ENCODE results near the gene LCN6. TPM values are rescaled to one million over a fixed set of nuclear protein-coding genes. Genes with fewer than 3 reads are reported as not detected.
"Not testable (repeated sequence)": the region's sequence is repeated elsewhere in the genome, so short reads cannot be mapped to it uniquely, and the experiment has no call there.

Gene LCN6
- total RNA-seq, 4 donors from 2014 or later: 0.82 to 6.7 (median 2.5) TPM; not detected in 1

- Histone ChIP-seq H3K9me3 (no peaks in the 10 kb centered on the region), H3K27me3 (peaks cover 0 to 59% (median 3%) of the 10 kb centered on the region in 4 donors), H3K4me1 (peaks cover 7 to 30% (median 12%) of the 10 kb centered on the region in 3 donors), H3K4me3 (no peak overlapping the region), H3K36me3 (no peaks in the 10 kb centered on the region), H3K27ac (no peak overlapping the region)
- 88 to 100% methylated on average over 4 to 14 of the region's 24 CpGs for WGBS, 2 donors
- DNase-seq: no peak
- TF ChIP-seq POLR2A (IDR thresholded peaks at IDR 0.05): no peak
- no peak for TF ChIP-seq CTCF (IDR thresholded peaks at IDR 0.05)
- intact Hi-C loops (cut with DNase I): loop anchor here (10.0 kb wide), 1 partner anchor 475 kb away; no protein-coding TSS in a partner anchor
Measured at GRCh38 chr9:136709454-136710109, 38.7 kb downstream of the LCN6 start.

GRCh38 chr9:136707849-136708517 is 40.3 kb downstream of the LCN6 start:
- Histone ChIP-seq H3K4me3 (no peak overlapping the region), H3K4me1 (peaks cover 7 to 15% (median 11%) of the 10 kb centered on the region in 3 donors), H3K27ac (no peak overlapping the region), H3K27me3 (peaks cover 0 to 46% (median 3%) of the 10 kb centered on the region in 4 donors), H3K36me3 (no peaks in the 10 kb centered on the region), H3K9me3 (no peaks in the 10 kb centered on the region)
- TF ChIP-seq POLR2A (IDR thresholded peaks at IDR 0.05): no peak
- TF ChIP-seq CTCF (IDR thresholded peaks at IDR 0.05): no peak
- WGBS, 2 donors: 73 to 80% methylated on average over 19 to 20 of the region's 22 CpGs
- DNase-seq: no peak
- intact Hi-C loops (cut with DNase I): loop anchor here (10.0 kb wide), 1 partner anchor 473 kb away; no protein-coding TSS in a partner anchor

GRCh38 chr9:136707011-136707410 is 41.3 kb downstream of the LCN6 start:
- TF ChIP-seq POLR2A (IDR thresholded peaks at IDR 0.05) (no peak), CTCF (IDR thresholded peaks at IDR 0.05) (no peak)
- no peaks in the 10 kb centered on the region for H3K9me3 ChIP-seq
- H3K27ac ChIP-seq: no peak overlapping the region
- H3K4me1 ChIP-seq: peaks cover 5 to 7% (median 6%) of the 10 kb centered on the region in 3 donors
- H3K4me3 ChIP-seq: no peak overlapping the region
- intact Hi-C loops (cut with DNase I): loop anchor here (10.0 kb wide), 1 partner anchor 472 kb away; no protein-coding TSS in a partner anchor
- H3K36me3 ChIP-seq: no peaks in the 10 kb centered on the region
- DNase-seq: no peak
- 71 to 79% methylated on average over 1 to 3 of the region's 7 CpGs for WGBS, 2 donors
- peaks cover 0 to 45% (median 3%) of the 10 kb centered on the region in 4 donors for H3K27me3 ChIP-seq

- no peak overlapping the region for H3K27ac ChIP-seq
- no peaks in the 10 kb centered on the region for H3K9me3 ChIP-seq
- 38 to 58% methylated on average over 7 of the region's 7 CpGs for WGBS, 2 donors
- peaks cover 0 to 52% (median 4%) of the 10 kb centered on the region in 4 donors for H3K27me3 ChIP-seq
- intact Hi-C loops (cut with DNase I): loop anchor here (10.0 kb wide), 1 partner anchor 471 kb away; no protein-coding TSS in a partner anchor
- H3K36me3 ChIP-seq: no peaks in the 10 kb centered on the region
- no peak overlapping the region for H3K4me3 ChIP-seq
- TF ChIP-seq CTCF (IDR thresholded peaks at IDR 0.05) (no peak), POLR2A (IDR thresholded peaks at IDR 0.05) (no peak)
- peaks cover 0 to 9% (median 0%) of the 10 kb centered on the region in 3 donors for H3K4me1 ChIP-seq
- no peak for DNase-seq
Measured at GRCh38 chr9:136705564-136705963, 42.8 kb downstream of the LCN6 start.

GRCh38 chr9:136704741-136705140 is 43.6 kb downstream of the LCN6 start:
- not testable (repeated sequence) for H3K9me3 ChIP-seq, DNase-seq, H3K4me3 ChIP-seq, H3K27ac ChIP-seq, H3K4me1 ChIP-seq, H3K36me3 ChIP-seq
- WGBS, 2 donors: 50 to 76% methylated on average over 8 of the region's 8 CpGs
- intact Hi-C loops (cut with DNase I): loop anchor here (10.0 kb wide), 1 partner anchor 470 kb away; no protein-coding TSS in a partner anchor
- peaks cover 0 to 53% (median 6%) of the 10 kb centered on the region in 4 donors for H3K27me3 ChIP-seq
